Measurements from ENCODE around the gene EIF4H. TPM values are rescaled to one million over a fixed set of nuclear protein-coding genes. Genes with fewer than 3 reads are reported as not detected.
"Not testable (repeated sequence)": the region's sequence is repeated elsewhere in the genome, so short reads cannot be mapped to it uniquely, and the experiment has no call there.

The EIF4H gene
- polyA plus RNA-seq, 1 donor (not counting 4 experiments of a cell fraction or from before 2014, with no cell fraction given) = 340 TPM

GRCh38 chr7:74202841-74203556 lies 28.8 kb downstream of the EIF4H start:
- DNase-seq (ENCODE audit: low read depth, low spot score) = no peak
- Histone ChIP-seq H4K20me1 (ENCODE audit: control insufficient read depth, extremely low read depth, insufficient read depth, low read length) (no peaks in the 10 kb centered on the region), H3K4me2 (ENCODE audit: control insufficient read depth, extremely low read depth, insufficient read depth, low read depth, low read length) (no peak overlapping the region), H3K9ac (ENCODE audit: control insufficient read depth, extremely low read depth, insufficient read depth, low read length) (no peak overlapping the region), H3K36me3 (ENCODE audit: control insufficient read depth in 2 of 2, extremely low read depth in 1 of 2, insufficient read depth in 2 of 2, low read length in 2 of 2) (peaks cover 0 to 2% of the 10 kb centered on the region in 2 experiments), H2AFZ (ENCODE audit: control insufficient read depth, low read length) (no peak overlapping the region), H3K27me3 (ENCODE audit: control insufficient read depth, extremely low read depth, insufficient read depth, low read length) (no peaks in the 10 kb centered on the region), H3K4me3 (ENCODE audit: control insufficient read depth in 2 of 3, extremely low read depth in 1 of 3, insufficient read depth in 2 of 3, low read depth in 1 of 3, low read length in 3 of 3) (no peak overlapping the region), H3K27ac (ENCODE audit: control insufficient read depth, insufficient read depth, low read length) (no peak overlapping the region), H3K9me1 (ENCODE audit: control insufficient read depth, extremely low read depth, insufficient read depth, low read length) (no peaks in the 10 kb centered on the region), H3K79me2 (ENCODE audit: control insufficient read depth, insufficient read depth, low read length) (no peaks in the 10 kb centered on the region), H3K4me1 (ENCODE audit: control insufficient read depth, extremely low read depth, insufficient read depth, low read length) (peaks cover 4% of the 10 kb centered on the region), H3K9me3 (ENCODE audit: control insufficient read depth, low read depth, low read length) (no peaks in the 10 kb centered on the region)
- TF ChIP-seq EZH2 (IDR thresholded peaks at IDR 0.05; ENCODE audit: low read length) = no peak
- TF ChIP-seq CTCF (optimal IDR thresholded peaks at IDR 0.05 in 1 of 3, IDR thresholded peaks at IDR 0.05 in 1 of 3, conservative IDR thresholded peaks at IDR 0.05 in 1 of 3; ENCODE audit: extremely low read depth in 1 of 3, insufficient read depth in 2 of 3, low read length in 3 of 3) = peak; percentile 37 to 54 (median 48)
- dilution Hi-C loops (cut with MboI; ENCODE audit: extremely low pct_ligation_motif_present, low sequenced_read_pairs) = no loop called here
- no peak for FAIRE-seq

- no peak for FAIRE-seq
- no peaks in the 10 kb centered on the region for H3K79me2 ChIP-seq (ENCODE audit: control insufficient read depth, insufficient read depth, low read length)
- no peaks in the 10 kb centered on the region for H3K27me3 ChIP-seq (ENCODE audit: control insufficient read depth, extremely low read depth, insufficient read depth, low read length)
- H3K4me1 ChIP-seq (ENCODE audit: control insufficient read depth, extremely low read depth, insufficient read depth, low read length) = peaks cover 4% of the 10 kb centered on the region
- H3K27ac ChIP-seq (ENCODE audit: control insufficient read depth, insufficient read depth, low read length) = no peak overlapping the region
- no peaks in the 10 kb centered on the region for H4K20me1 ChIP-seq (ENCODE audit: control insufficient read depth, extremely low read depth, insufficient read depth, low read length)
- H3K9ac ChIP-seq (ENCODE audit: control insufficient read depth, extremely low read depth, insufficient read depth, low read length) = no peak overlapping the region
- no peaks in the 10 kb centered on the region for H3K9me3 ChIP-seq (ENCODE audit: control insufficient read depth, low read depth, low read length)
- dilution Hi-C loops (cut with MboI; ENCODE audit: extremely low pct_ligation_motif_present, low sequenced_read_pairs) = no loop called here
- no peaks in the 10 kb centered on the region for H3K36me3 ChIP-seq (ENCODE audit: control insufficient read depth in 2 of 2, extremely low read depth in 1 of 2, insufficient read depth in 2 of 2, low read length in 2 of 2)
- H3K4me3 ChIP-seq (ENCODE audit: control insufficient read depth in 2 of 3, extremely low read depth in 1 of 3, insufficient read depth in 2 of 3, low read depth in 1 of 3, low read length in 3 of 3) = no peak overlapping the region
- H2AFZ ChIP-seq (ENCODE audit: control insufficient read depth, low read length) = no peak overlapping the region
- no peak for TF ChIP-seq EZH2 (IDR thresholded peaks at IDR 0.05; ENCODE audit: low read length)
- TF ChIP-seq CTCF (optimal IDR thresholded peaks at IDR 0.05 in 1 of 3, IDR thresholded peaks at IDR 0.05 in 1 of 3, conservative IDR thresholded peaks at IDR 0.05 in 1 of 3; ENCODE audit: extremely low read depth in 1 of 3, insufficient read depth in 2 of 3, low read length in 3 of 3) = no peak
- no peaks in the 10 kb centered on the region for H3K9me1 ChIP-seq (ENCODE audit: control insufficient read depth, extremely low read depth, insufficient read depth, low read length)
- no peak overlapping the region for H3K4me2 ChIP-seq (ENCODE audit: control insufficient read depth, extremely low read depth, insufficient read depth, low read depth, low read length)
- no peak for DNase-seq (ENCODE audit: low read depth, low spot score)
These were observed 29.9 kb downstream of the EIF4H start for GRCh38 chr7:74203956-74204618.

- H3K36me3 ChIP-seq (ENCODE audit: control insufficient read depth in 2 of 2, extremely low read depth in 1 of 2, insufficient read depth in 2 of 2, low read length in 2 of 2); FAIRE-seq; H3K27ac ChIP-seq (ENCODE audit: control insufficient read depth, insufficient read depth, low read length); H3K9ac ChIP-seq (ENCODE audit: control insufficient read depth, extremely low read depth, insufficient read depth, low read length); H3K9me3 ChIP-seq (ENCODE audit: control insufficient read depth, low read depth, low read length); H3K27me3 ChIP-seq (ENCODE audit: control insufficient read depth, extremely low read depth, insufficient read depth, low read length); DNase-seq (ENCODE audit: low read depth, low spot score); H3K4me3 ChIP-seq (ENCODE audit: control insufficient read depth in 2 of 3, extremely low read depth in 1 of 3, insufficient read depth in 2 of 3, low read depth in 1 of 3, low read length in 3 of 3); H3K4me2 ChIP-seq (ENCODE audit: control insufficient read depth, extremely low read depth, insufficient read depth, low read depth, low read length); H4K20me1 ChIP-seq (ENCODE audit: control insufficient read depth, extremely low read depth, insufficient read depth, low read length); H3K9me1 ChIP-seq (ENCODE audit: control insufficient read depth, extremely low read depth, insufficient read depth, low read length); dilution Hi-C loops (cut with MboI; ENCODE audit: extremely low pct_ligation_motif_present, low sequenced_read_pairs); H3K4me1 ChIP-seq (ENCODE audit: control insufficient read depth, extremely low read depth, insufficient read depth, low read length); H2AFZ ChIP-seq (ENCODE audit: control insufficient read depth, low read length); H3K79me2 ChIP-seq (ENCODE audit: control insufficient read depth, insufficient read depth, low read length): not testable (repeated sequence)
These were observed 31.9 kb downstream of the EIF4H start for GRCh38 chr7:74206052-74206451.

All from keratinocyte (primary cell).